Activated CD4-positive, alpha-beta T cell treated with anti-CD3 and anti-CD28 coated beads, Interleukin-2, amount 50 U/mL, for 4 hours (primary cell): Measurements from ENCODE around the gene SCN4A.
"Not testable (repeated sequence)": the region's sequence is repeated elsewhere in the genome, so short reads cannot be mapped to it uniquely, and the experiment has no call there.

Experiments
- DNase-seq, 2 experiments: peaks; one replicate each; pipeline ENCODE4 v3.0.0-alpha.2; 2020

SCN4A gene

GRCh38 chr17:63911041-63911635 lies 61.6 kb downstream of the SCN4A start, which contains the start of gene CSHL1:
Gene CSHL1 (minus strand): TSS chr17:63911258. CDS start chr17:63911196, 62 bp downstream.
- no peak for DNase-seq

- no peak for DNase-seq
These were observed 62.6 kb downstream of the SCN4A start for GRCh38 chr17:63910096-63910495.

DNA sequence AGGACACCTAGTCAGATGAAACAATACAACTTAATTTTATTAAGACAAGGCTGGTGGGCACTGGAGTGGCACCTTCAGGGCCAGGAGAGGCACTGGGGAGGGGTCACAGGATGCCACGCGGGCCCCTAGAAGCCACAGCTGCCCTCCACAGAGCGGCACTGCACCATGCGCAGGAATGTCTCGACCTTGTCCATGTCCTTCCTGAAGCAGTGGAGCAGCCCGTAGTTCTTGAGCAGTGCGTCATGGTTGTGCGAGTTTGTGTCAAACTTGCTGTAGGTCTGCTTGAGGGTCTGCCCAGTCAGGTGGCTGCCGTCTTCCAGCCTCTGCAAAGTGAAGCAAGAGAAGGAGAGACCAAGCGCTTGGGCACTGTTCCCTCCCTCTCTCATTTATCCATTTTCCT lies 63.1 kb downstream of the SCN4A start:
- not testable (repeated sequence) for DNase-seq

DNA sequence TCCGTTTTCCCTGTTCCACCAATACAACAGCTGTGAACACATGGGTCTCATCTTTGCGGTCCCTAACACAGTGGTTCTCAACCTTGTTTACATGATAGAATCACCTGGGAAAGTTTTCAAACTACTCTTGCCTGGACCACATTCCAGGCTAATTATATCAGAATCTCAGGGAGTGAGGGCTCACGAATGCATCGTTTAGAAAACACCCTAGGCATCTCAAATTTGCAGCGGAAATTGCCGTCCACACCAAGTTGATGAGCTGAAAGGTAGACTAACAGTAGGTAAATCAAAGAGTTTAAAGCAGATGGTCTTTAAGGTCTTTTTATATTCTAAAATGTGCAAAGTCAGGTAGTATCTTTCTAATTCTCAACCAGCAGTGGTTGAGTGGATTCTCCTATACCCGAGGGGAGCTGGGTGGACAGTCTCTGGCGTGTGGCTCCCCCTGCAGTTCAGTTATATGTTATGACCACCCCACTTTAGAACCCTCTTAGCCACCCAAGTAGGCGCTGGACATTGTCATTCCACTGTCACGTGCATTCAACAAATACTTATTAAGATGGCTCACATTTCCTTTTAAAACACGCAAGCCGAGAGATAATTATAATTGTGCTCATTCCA lies 65.4 kb downstream of the SCN4A start:
- DNase-seq = not testable (repeated sequence)

DNA sequence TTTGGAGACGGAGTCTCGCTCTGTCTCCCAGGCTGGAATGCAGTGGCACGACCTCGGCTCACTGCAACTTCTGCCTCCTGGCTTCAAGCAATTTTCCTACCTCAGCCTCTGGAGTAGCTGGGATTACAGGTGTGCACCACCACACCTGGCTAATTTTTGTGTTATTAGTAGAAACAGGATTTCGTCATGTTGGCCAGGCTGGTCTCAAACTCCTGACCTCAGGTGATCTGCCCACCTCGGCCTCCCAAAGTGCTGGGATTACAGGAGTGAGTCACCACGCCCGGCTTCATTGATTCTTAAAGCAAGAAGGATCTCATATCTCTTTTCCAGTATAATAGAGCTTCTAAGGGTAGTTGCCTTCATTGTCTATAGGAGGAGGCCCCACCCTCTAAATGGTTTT lies 67.9 kb downstream of the SCN4A start:
- DNase-seq = not testable (repeated sequence)

GRCh38 chr17:63903787-63904201 lies 68.9 kb downstream of the SCN4A start:
- DNase-seq = not testable (repeated sequence)

- not testable (repeated sequence) for DNase-seq
These were observed 70.7 kb downstream of the SCN4A start for GRCh38 chr17:63901971-63902370.

DNA sequence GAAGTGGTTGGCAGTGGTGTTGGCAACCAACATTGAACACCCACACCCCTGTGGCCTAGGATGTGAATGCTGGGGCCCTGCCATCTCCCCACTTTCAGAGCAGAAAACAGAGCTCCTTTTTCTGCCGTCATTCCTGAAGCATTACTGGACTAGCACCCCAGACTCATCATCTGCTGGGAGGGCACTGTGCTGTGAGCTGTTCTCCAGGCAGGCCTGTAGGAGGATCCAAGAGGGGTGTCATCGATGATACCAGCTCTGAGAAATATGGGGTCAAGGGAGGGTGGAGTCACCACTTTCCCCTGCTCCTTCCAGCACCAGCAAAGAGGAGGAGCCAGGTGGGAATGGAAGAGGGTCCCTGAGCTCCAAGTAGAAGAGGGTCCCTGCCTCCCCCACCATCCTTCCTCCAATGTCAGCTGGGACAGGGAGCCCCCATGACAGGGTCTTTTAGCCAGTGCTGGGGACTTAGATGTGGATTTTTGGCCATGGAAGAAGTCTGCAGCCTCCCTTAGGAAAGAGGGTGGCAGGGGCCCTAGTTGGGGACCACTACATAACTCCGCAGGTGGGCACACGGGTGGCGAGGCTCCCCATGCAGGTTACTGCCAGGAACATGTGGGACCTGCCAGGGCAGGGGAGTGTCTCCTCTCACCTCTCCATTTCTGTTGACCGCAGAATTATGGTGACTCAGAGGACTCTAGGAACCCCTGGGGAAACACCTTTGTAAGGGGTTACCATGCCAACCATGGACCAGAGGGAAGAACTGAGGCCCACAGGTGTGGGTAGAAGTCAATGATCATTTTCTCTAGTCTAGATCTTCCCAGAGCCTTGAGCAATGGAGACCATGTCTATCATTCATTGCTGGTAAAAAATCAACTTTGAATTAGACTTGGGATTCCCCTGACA lies 73.6 kb downstream of the SCN4A start:
- peak in 1 of 2 experiments; percentile 26 for DNase-seq

DNA sequence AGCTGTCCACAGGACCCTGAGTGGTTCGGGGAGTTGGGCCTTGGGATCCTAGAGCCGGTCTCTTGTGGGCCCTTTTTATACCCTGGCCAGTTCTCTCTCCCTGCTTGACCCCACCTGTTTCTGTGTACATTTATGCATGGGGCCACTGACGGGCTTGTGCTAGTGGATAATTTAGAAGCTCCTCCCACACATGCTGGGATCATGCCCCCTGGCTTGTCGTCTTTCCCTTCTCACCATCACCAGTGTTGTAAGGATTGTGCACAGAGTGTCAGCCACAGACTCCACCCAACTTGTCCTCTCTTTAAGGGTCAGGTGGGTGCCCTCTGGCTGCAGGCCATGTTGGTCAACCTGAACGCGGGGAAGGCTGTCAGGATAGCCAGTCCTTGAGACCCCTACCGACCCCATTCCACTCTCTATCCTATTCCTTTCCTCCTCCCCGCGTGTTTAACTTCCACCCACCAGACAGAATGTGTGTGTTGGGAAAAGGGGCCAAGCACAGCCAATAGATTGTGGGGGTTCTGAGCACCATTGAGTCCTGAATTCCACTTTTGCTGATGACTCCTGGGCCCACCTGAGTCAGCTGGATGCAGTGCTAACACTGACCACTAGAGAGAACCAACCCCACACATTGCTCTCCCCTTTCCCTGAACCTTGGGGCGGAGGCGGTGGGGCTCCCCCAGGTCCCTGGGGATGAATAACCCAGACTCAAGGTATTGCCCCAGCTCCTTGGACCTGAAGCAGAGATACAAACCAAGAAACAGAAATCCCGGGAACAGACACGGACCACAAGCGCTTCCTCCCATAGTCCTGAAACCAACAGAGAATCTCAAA lies 76.0 kb downstream of the SCN4A start, which contains the start of gene CSH1:
TSS of gene CSH1 (minus strand) at position 51 of the 831 bp plus-strand sequence. CDS start 63 bp downstream, outside the sequence.
- DNase-seq = not testable (repeated sequence)

DNA sequence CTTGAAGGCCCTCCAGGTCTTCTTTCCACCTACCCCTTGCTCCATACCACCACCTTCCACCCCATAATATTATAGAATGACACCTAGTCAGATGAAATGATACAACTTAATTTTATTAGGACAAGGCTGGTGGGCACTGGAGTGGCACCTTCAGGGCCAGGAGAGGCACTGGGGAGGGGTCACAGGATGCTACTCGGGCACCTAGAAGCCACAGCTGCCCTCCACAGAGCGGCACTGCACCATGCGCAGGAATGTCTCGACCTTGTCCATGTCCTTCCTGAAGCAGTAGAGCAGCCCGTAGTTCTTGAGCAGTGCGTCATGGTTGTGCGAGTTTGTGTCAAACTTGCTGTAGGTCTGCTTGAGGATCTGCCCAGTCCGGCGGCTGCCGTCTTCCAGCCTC lies 77.9 kb downstream of the SCN4A start:
- not testable (repeated sequence) for DNase-seq

DNA sequence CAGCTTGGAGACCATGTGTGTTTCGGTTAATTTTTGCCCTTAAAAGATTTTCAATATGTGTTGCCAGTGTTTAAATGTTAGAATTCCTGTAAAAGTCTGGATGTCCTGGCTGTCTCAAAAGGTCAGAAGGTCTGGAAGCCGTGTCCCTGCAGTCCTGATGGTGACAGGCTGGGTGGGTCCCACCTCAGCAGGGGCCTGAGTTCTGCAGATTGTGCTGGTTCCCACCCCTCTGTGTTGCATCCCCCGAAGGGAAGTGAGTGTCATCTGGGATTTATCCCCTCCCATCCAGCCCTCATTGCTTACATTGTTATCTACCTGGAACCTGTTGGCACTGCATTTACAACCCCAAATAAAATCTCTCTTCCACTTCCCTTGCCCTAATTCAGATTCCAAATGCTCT lies 78.7 kb downstream of the SCN4A start:
- not testable (repeated sequence) for DNase-seq

DNA sequence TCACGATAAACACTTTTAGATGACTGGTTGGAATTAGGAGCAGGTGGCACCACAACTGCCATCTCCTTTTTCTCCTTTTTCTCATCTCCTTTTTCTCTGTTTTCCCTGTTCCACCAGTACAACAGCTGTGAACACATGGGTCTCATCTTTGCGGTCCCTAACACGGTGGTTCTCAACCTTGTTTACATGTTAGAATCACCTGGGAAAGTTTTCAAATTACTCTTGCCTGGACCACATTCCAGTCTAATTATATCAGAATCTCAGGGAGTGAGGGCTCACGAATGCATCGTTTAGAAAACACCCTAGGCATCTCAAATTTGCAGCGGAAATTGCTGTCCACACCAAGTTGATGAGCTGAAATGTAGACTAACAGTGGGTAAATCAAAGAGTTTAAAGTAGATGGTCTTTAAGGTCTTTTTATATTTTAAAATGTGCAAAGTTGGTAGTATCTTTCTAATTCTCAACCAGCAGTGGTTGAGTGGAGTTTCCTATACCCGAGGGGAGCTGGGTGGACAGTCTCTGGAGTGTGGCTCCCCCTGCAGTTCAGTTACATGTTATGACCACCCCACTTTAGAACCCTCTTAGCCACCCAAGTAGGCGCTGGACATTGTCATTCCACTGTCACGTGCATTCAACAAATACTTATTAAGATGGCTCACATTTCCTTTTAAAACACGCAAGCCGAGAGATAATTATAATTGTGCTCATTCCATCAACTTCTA lies 80.2 kb downstream of the SCN4A start:
- not testable (repeated sequence) for DNase-seq

DNA sequence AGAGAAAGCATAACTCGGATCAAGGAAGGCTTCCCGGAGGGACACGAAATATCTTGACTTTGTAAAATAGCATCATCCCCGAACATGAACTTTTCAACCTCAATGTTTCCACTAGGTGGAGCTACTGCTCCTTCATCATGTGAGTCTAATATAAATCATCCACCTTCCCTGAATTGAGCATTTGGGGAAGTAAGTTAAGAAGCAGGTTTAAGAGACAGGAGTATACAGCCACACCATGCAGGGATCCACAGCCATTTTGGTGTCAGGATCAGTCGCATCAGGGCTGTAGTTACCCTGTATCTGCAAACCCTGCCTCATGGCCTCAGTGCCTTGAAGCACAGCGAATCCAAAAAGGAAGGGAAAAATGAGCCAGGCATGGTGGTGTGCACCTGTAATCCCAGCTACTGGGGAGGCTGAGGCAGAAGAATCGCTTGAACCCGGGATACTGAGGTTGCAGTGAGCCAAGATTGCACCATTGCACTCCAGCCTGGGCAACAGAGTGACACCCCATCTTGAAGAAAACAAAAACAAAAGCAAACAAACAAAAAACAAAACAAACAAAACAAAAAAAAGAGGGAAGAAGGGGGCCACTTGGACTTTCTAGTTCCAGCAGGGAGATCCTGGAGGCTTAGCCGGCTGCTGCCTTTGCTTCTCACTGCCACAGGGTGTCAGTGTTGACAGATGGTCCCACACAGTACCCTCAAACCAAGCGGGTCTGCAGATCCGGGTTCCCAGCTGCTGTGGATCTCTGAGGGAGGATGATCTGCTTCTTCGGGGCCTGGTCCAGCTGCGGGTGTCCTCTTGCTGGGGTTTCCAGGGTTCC lies 83.5 kb downstream of the SCN4A start:
- DNase-seq = not testable (repeated sequence)
